ENCODE measurements around the gene RUVBL1.

The RUVBL1 gene

DNA sequence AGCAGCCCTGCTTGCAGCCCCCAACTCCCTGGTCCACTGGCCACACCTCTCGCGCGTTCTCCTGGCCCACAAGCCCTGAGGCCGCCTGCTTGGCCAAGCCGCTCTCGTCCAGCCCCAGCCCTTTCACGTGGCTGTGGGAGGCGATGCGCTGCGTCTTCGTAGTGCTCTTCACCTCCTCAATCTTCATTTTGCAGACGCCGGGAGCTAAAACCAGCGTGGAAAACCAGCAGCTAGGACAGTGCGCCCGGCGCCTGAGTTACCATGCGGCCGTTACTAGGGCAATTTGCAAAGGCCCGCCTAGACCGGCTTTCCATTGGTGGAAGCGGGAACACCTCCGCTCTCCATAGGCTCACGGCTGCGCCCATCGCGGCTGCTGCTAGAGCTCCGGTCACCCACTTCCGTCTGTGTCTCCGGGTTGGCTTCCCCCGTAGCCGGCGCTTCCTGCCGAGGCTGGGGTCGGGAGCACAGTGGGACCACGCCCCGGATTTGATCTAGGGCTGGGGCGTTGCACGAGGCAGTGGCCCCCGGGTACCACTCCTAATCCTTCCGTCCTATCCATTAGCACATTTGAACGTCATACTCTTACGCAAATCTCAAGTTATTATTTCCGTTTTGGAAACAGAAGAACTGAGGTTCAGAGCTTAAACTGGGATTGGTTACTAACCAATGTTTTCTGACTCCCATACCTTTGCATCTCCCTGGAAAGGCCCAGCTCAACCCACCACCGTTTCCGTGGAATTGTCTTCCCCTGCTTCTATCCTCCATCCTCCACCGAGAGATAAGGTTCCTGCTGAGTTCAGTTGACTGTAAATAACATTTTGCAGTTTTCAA lies at the start of gene RUVBL1:
RUVBL1 (minus strand) TSS at position 275 of the 831 bp plus-strand sequence; CDS start at position 187, 88 bp downstream.
- H3K79me2 ChIP-seq (ENCODE audit: control insufficient read depth, low read length): peaks cover 47% of the 10 kb centered on the region
- no peaks in the 10 kb centered on the region for H3K27me3 ChIP-seq (ENCODE audit: control insufficient read depth, low read length)
- H3K4me3 ChIP-seq (ENCODE audit: low read length): peak within 1 kb of the TSS; percentile 100
- H3F3A ChIP-seq (ENCODE audit: control insufficient read depth, insufficient read depth): peaks cover 3% of the 10 kb centered on the region; the same call in 1 of the 2 replicates
- peaks cover 4% of the 10 kb centered on the region; the same call in 1 of the 2 replicates for H3K9me3 ChIP-seq (ENCODE audit: control insufficient read depth, insufficient read depth, low read length)
- no peaks in the 10 kb centered on the region for H3K9me2 ChIP-seq (replicated peaks; ENCODE audit: control insufficient read depth, low read length)
- H3K4me2 ChIP-seq (ENCODE audit: low read length): peak within 1 kb of the TSS; percentile 90
- H3K27ac ChIP-seq (ENCODE audit: low read depth, low read length): peak within 1 kb of the TSS; percentile 59
- H3K36me3 ChIP-seq (ENCODE audit: control insufficient read depth, low read length): peaks cover 42% of the 10 kb centered on the region
- no peak for TF ChIP-seq EZH2phosphoT487 (IDR thresholded peaks at IDR 0.05; ENCODE audit: borderline replicate concordance, low read length)
- TF ChIP-seq, protein P1, sequence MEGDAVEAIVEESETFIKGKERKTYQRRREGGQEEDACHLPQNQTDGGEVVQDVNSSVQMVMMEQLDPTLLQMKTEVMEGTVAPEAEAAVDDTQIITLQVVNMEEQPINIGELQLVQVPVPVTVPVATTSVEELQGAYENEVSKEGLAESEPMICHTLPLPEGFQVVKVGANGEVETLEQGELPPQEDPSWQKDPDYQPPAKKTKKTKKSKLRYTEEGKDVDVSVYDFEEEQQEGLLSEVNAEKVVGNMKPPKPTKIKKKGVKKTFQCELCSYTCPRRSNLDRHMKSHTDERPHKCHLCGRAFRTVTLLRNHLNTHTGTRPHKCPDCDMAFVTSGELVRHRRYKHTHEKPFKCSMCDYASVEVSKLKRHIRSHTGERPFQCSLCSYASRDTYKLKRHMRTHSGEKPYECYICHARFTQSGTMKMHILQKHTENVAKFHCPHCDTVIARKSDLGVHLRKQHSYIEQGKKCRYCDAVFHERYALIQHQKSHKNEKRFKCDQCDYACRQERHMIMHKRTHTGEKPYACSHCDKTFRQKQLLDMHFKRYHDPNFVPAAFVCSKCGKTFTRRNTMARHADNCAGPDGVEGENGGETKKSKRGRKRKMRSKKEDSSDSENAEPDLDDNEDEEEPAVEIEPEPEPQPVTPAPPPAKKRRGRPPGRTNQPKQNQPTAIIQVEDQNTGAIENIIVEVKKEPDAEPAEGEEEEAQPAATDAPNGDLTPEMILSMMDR (IDR thresholded peaks at IDR 0.05; ENCODE audit: low read depth, low read length, poor library complexity, severe bottlenecking): no peak
- no peaks in the 10 kb centered on the region for H4K20me1 ChIP-seq (ENCODE audit: control insufficient read depth, insufficient read depth, low read depth, low read length)
- H3K4me1 ChIP-seq (ENCODE audit: control insufficient read depth, low read length): peaks cover 19% of the 10 kb centered on the region

DNA sequence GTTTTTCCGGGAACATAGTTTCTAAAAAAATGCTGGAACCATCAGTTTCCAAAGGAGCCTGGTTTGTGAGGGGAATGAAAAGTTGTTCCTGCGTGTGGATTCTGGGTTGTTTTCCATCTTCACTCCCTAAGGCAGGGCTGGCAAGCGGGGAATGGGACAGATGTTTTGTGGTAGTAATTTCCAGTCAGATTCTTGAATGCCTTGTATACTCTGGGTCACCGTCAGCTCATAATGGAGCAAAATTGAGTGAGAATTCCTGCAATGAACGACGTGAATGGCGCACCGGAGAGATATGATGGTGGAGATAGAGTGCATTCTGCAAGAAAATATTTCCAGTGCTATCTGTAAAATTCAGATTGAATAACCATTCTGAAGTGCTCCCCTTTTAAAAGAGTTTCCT lies 49.6 kb upstream of the RUVBL1 start:
- Histone ChIP-seq H3K4me3 (ENCODE audit: low read length) (no peak overlapping the region), H3K4me2 (ENCODE audit: low read length) (no peak overlapping the region)

DNA sequence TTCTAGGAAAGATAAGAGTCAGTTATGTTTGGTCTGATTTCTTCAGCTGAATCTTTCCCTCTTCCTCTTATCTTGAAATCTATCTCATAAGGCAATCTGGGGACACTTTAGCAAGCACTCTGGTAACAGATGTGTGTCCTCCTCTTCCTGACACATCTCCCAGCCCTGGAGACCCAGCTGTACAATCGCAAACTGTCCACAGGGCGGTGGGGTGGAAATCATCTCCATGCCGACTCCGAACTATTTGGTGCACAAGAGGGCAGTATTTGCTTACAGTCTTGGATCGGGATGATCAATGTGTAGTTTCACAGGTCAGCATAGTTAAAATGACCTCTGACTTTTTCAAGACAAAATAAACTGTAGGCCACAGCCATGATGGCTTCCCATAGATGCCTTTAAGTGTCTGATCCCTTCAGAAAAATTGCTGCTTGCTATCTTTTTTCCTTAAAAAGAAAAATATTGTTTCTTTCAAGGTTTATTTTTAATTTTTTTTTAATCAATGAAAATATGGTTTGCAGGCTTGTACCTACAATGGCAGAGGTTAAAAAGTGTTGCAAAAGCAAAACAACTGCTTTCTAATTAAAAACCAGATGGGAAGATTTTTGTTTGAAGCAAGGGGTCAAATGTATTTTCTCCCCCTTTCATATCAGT lies 47.4 kb upstream of the RUVBL1 start:
- Histone ChIP-seq H3K9me2 (replicated peaks; ENCODE audit: control insufficient read depth, low read length) (no peaks in the 10 kb centered on the region), H3K36me3 (ENCODE audit: control insufficient read depth, low read length) (no peaks in the 10 kb centered on the region; the same call in 1 of the 2 replicates), H3K9me3 (ENCODE audit: control insufficient read depth, insufficient read depth, low read length) (no peaks in the 10 kb centered on the region), H3K4me2 (ENCODE audit: low read length) (no peak overlapping the region), H3K27me3 (ENCODE audit: control insufficient read depth, low read length) (no peaks in the 10 kb centered on the region), H4K20me1 (ENCODE audit: control insufficient read depth, insufficient read depth, low read depth, low read length) (peaks cover 19% of the 10 kb centered on the region; the same call in 1 of the 2 replicates), H3K4me3 (ENCODE audit: low read length) (no peak overlapping the region), H3F3A (ENCODE audit: control insufficient read depth, insufficient read depth) (no peaks in the 10 kb centered on the region), H3K4me1 (ENCODE audit: control insufficient read depth, low read length) (peaks cover 12% of the 10 kb centered on the region), H3K27ac (ENCODE audit: low read depth, low read length) (no peak overlapping the region), H3K79me2 (ENCODE audit: control insufficient read depth, low read length) (peaks cover 68% of the 10 kb centered on the region)
- no peak for TF ChIP-seq EZH2phosphoT487 (IDR thresholded peaks at IDR 0.05; ENCODE audit: borderline replicate concordance, low read length)
- TF ChIP-seq, protein P1 (IDR thresholded peaks at IDR 0.05; ENCODE audit: low read depth, low read length, poor library complexity, severe bottlenecking): peak; percentile 13

More for the DNA sequence above, 49.6 kb upstream of the RUVBL1 start:
- no peaks in the 10 kb centered on the region for H3F3A ChIP-seq (ENCODE audit: control insufficient read depth, insufficient read depth)
- H3K79me2 ChIP-seq (ENCODE audit: control insufficient read depth, low read length): peaks cover 63% of the 10 kb centered on the region
- no peaks in the 10 kb centered on the region for H3K9me3 ChIP-seq (ENCODE audit: control insufficient read depth, insufficient read depth, low read length)
- no peaks in the 10 kb centered on the region for H3K27me3 ChIP-seq (ENCODE audit: control insufficient read depth, low read length)
- H3K9me2 ChIP-seq (replicated peaks; ENCODE audit: control insufficient read depth, low read length): no peaks in the 10 kb centered on the region
- H3K27ac ChIP-seq (ENCODE audit: low read depth, low read length): no peak overlapping the region
- no peak for TF ChIP-seq EZH2phosphoT487 (IDR thresholded peaks at IDR 0.05; ENCODE audit: borderline replicate concordance, low read length)
- TF ChIP-seq, protein P1 (IDR thresholded peaks at IDR 0.05; ENCODE audit: low read depth, low read length, poor library complexity, severe bottlenecking): no peak
- H3K4me1 ChIP-seq (ENCODE audit: control insufficient read depth, low read length): peaks cover 23% of the 10 kb centered on the region
- no peaks in the 10 kb centered on the region for H3K36me3 ChIP-seq (ENCODE audit: control insufficient read depth, low read length)
- H4K20me1 ChIP-seq (ENCODE audit: control insufficient read depth, insufficient read depth, low read depth, low read length): peaks cover 15% of the 10 kb centered on the region; the same call in 1 of the 2 replicates

All from DOHH2 (cell line).